CMK (cell line): ENCODE measurements around the gene POLR1F.

Experiments
- DNase-seq: peaks from one replicate; pipeline ENCODE4 v3.0.0-alpha.2; 2010; ENCODE audit warnings: low read depth

The POLR1F gene

GRCh38 chr7:19675816-19676215 lies 33.0 kb downstream of the POLR1F start:
- DNase-seq: no peak

GRCh38 chr7:19674266-19674960 lies 34.4 kb downstream of the POLR1F start:
- no peak for DNase-seq

GRCh38 chr7:19670806-19671205 lies 38.0 kb downstream of the POLR1F start:
- DNase-seq: no peak

GRCh38 chr7:19665399-19666008 lies 43.3 kb downstream of the POLR1F start:
- DNase-seq: no peak

GRCh38 chr7:19663816-19664462 lies 44.9 kb downstream of the POLR1F start:
- DNase-seq: no peak

GRCh38 chr7:19648791-19649190 lies 60.0 kb downstream of the POLR1F start:
- no peak for DNase-seq
